GM12872 (cell line): ENCODE measurements around the gene NUB1.

ENCODE experiments used
- CTCF ChIP-seq: IDR thresholded peaks from 3 replicates; pipeline ENCODE4 v1.5.1; 2011; ENCODE audit warnings: low read depth, mild to moderate bottlenecking, low read length, moderate library complexity; ENCODE audit not compliant: insufficient read depth

Gene NUB1

GRCh38 chr7:151341357-151342101 lies at the start of gene NUB1:
Gene NUB1, plus strand, starts transcription at chr7:151341812. Its CDS starts 3,538 bp downstream, at chr7:151345350.
- TF ChIP-seq CTCF, result no peak

GRCh38 chr7:151292850-151293249 lies 48.8 kb upstream of the NUB1 start:
- TF ChIP-seq CTCF, result no peak

GRCh38 chr7:151296202-151296992 lies 45.2 kb upstream of the NUB1 start:
- TF ChIP-seq CTCF, result no peak

- TF ChIP-seq CTCF, result no peak
Measured at GRCh38 chr7:151298765-151299164, 42.8 kb upstream of the NUB1 start.

- no peak for TF ChIP-seq CTCF
Measured at GRCh38 chr7:151299530-151299929, 42.1 kb upstream of the NUB1 start.

GRCh38 chr7:151299940-151300645 lies 41.5 kb upstream of the NUB1 start:
- no peak for TF ChIP-seq CTCF
